H1 (cell line): ENCODE data around the gene CCDC7. TPM values are rescaled to one million over a fixed set of nuclear protein-coding genes. Genes with fewer than 3 reads are reported as not detected.

ENCODE experiments used
- CTCF ChIA-PET: fragments of 300-600 bp; sonication (Branson Sonifier 250); formaldehyde crosslinking; loops from one replicate; lab custom pipeline; 2021; ENCODE audit not compliant: partially characterized antibody; lab: Charles Lee
- POLR2A ChIA-PET: fragments of 300-600 bp; sonication (Branson Sonifier 250); formaldehyde crosslinking; loops from one replicate; lab custom pipeline; 2021; ENCODE audit warnings: inconsistent platforms; ENCODE audit not compliant: partially characterized antibody; lab: Charles Lee
- DNase-seq, 2 experiments: peaks; one replicate each; pipeline versions ENCODE4 v3.0.0 to v3.0.0-alpha.2; 2010 to 2022; ENCODE audit warnings: low spot score in 2 of 2, low read depth in 1 of 2, mixed read lengths in 1 of 2
- FAIRE-seq: peaks from 2 replicates; lab custom pipeline; 2011; peaks lifted over from hg19 to GRCh38; lab: Jason Lieb, UNC
- H2AFZ ChIP-seq: 2 replicates; pipeline ENCODE4 v1.8.1; 2012; ENCODE audit warnings: low read length, inconsistent platforms
- H2AK5ac ChIP-seq: 2 replicates; pipeline ENCODE4 v1.6.1; 2013; ENCODE audit warnings: low read depth, low read length
- H2BK120ac ChIP-seq: replicated peaks from 2 replicates; pipeline ENCODE3; 2013; ENCODE audit warnings: low read depth, low read length, inconsistent platforms
- H2BK12ac ChIP-seq: 2 replicates; pipeline ENCODE4 v1.6.1; 2013; ENCODE audit warnings: low read depth, low read length
- H2BK15ac ChIP-seq: 2 replicates; pipeline ENCODE4 v1.6.1; 2013; ENCODE audit warnings: low read length
- H2BK20ac ChIP-seq: 2 replicates; pipeline ENCODE4 v1.6.1; 2013; ENCODE audit warnings: low read length
- H2BK5ac ChIP-seq: 2 replicates; pipeline ENCODE4 v1.6.1; 2013; ENCODE audit warnings: low read depth, low read length
- H3K14ac ChIP-seq: 2 replicates; pipeline ENCODE4 v1.6.1; 2013; ENCODE audit warnings: inconsistent platforms; ENCODE audit not compliant: insufficient read length
- H3K18ac ChIP-seq: 2 replicates; pipeline ENCODE4 v1.6.1; 2013; ENCODE audit warnings: low read length; ENCODE audit errors: extremely low read depth
- H3K23ac ChIP-seq: 2 replicates; pipeline ENCODE4 v1.6.1; 2013; ENCODE audit warnings: inconsistent platforms; ENCODE audit not compliant: insufficient read length
- H3K23me2 ChIP-seq: 2 replicates; pipeline ENCODE4 v1.6.1; 2013; ENCODE audit warnings: low read depth, low read length
- H3K27ac ChIP-seq: 2 replicates; pipeline ENCODE4 v1.6.1; 2011; ENCODE audit warnings: low read depth, low read length, inconsistent platforms
- H3K27me3 ChIP-seq, 4 experiments: replicated peaks in 1 of 4; 1 replicate in 1 of 4; 2 replicates in 3 of 4; pipeline versions ENCODE4 v1.6.1 to v1.8.1; 2011 to 2013; ENCODE audit warnings: low read length in 3 of 4, mild to moderate bottlenecking in 3 of 4, inconsistent platforms in 2 of 4, mixed read lengths in 2 of 4, moderate library complexity in 1 of 4; ENCODE audit not compliant: control insufficient read depth in 3 of 4, insufficient read depth in 3 of 4; ENCODE audit errors: extremely low read depth in 1 of 4
- H3K36me3 ChIP-seq, 4 experiments: 2 replicates each; pipeline versions ENCODE4 v1.6.1 to v1.8.1; 2011 to 2013; ENCODE audit warnings: mild to moderate bottlenecking in 4 of 4, low read length in 3 of 4, moderate library complexity in 2 of 4, control low read depth in 1 of 4, inconsistent platforms in 1 of 4; ENCODE audit not compliant: insufficient read depth in 4 of 4, control insufficient read depth in 2 of 4
- H3K4ac ChIP-seq: replicated peaks from 2 replicates; pipeline ENCODE3; 2013; ENCODE audit warnings: low read length, low read depth, mixed read lengths, inconsistent platforms; ENCODE audit not compliant: insufficient read length
- H3K4me1 ChIP-seq, 4 experiments: replicated peaks in 1 of 4; 1 replicate in 1 of 4; 2 replicates in 3 of 4; pipeline versions ENCODE4 v1.6.1 to v1.8.1; 2011 to 2013; ENCODE audit warnings: low read length in 3 of 4, inconsistent platforms in 2 of 4, mixed read lengths in 1 of 4; ENCODE audit not compliant: insufficient read depth in 4 of 4, control insufficient read depth in 3 of 4
- H3K4me2 ChIP-seq, 2 experiments: 2 replicates each; pipeline versions ENCODE4 v1.6.1 to v1.8.1; 2011 to 2013; ENCODE audit warnings: low read depth in 2 of 2, low read length in 2 of 2, control low read depth in 1 of 2, inconsistent platforms in 1 of 2, mild to moderate bottlenecking in 1 of 2; ENCODE audit not compliant: insufficient read depth in 1 of 2
- H3K4me3 ChIP-seq, 4 experiments: fragments of 200-600, 300-600 bp in 1 of 4; sonication (generic), shearing (Covaris generic), sonication (Bioruptor Twin) in 1 of 4; 2 replicates each; pipeline versions ENCODE4 v1.5.1 to v1.8.1; 2011 to 2016; ENCODE audit warnings: low read length in 4 of 4, low read depth in 3 of 4, control low read depth in 2 of 4, inconsistent platforms in 2 of 4, mild to moderate bottlenecking in 2 of 4, mixed read lengths in 1 of 4, moderate library complexity in 1 of 4; ENCODE audit not compliant: insufficient read depth in 2 of 4; ENCODE audit errors: extremely low read depth in 1 of 4
- H3K56ac ChIP-seq: replicated peaks from 2 replicates; pipeline ENCODE3; 2013; ENCODE audit warnings: low read depth, mild to moderate bottlenecking, mixed read lengths, low read length, inconsistent platforms; ENCODE audit not compliant: insufficient read length
- H3K79me1 ChIP-seq: 2 replicates; pipeline ENCODE4 v1.6.1; 2013; ENCODE audit warnings: low read depth, low read length, control low read depth
- H3K79me2 ChIP-seq, 2 experiments: 2 replicates each; pipeline versions ENCODE4 v1.6.1 to v1.8.1; 2012 to 2013; ENCODE audit warnings: low read length in 2 of 2, mild to moderate bottlenecking in 2 of 2, inconsistent platforms in 1 of 2; ENCODE audit not compliant: insufficient read depth in 2 of 2, control insufficient read depth in 1 of 2
- H3K9ac ChIP-seq, 4 experiments: replicated peaks in 1 of 4; 1 replicate in 1 of 4; 2 replicates in 3 of 4; pipeline versions ENCODE4 v1.6.1 to v1.8.1; 2011 to 2013; ENCODE audit warnings: low read depth in 3 of 4, low read length in 3 of 4, control low read depth in 2 of 4, mild to moderate bottlenecking in 2 of 4, moderate library complexity in 2 of 4, inconsistent platforms in 1 of 4; ENCODE audit errors: extremely low read depth in 1 of 4
- H3K9me3 ChIP-seq, 2 experiments: 2 replicates each; pipeline versions ENCODE4 v1.6.1 to v1.8.1; 2012 to 2013; ENCODE audit warnings: mild to moderate bottlenecking in 2 of 2, moderate library complexity in 2 of 2, control low read depth in 1 of 2, inconsistent platforms in 1 of 2, low read depth in 1 of 2, low read length in 1 of 2, mixed read lengths in 1 of 2; ENCODE audit not compliant: insufficient read depth in 2 of 2
- H4K20me1 ChIP-seq, 2 experiments: replicated peaks in 1 of 2; 2 replicates each; pipeline versions ENCODE3 to v1.8.1; 2011 to 2013; ENCODE audit warnings: inconsistent platforms in 2 of 2, low read length in 2 of 2, mild to moderate bottlenecking in 1 of 2; ENCODE audit not compliant: insufficient read depth in 2 of 2, control insufficient read depth in 1 of 2
- H4K5ac ChIP-seq: 2 replicates; pipeline ENCODE4 v1.6.1; 2013; ENCODE audit warnings: low read length, low read depth, mixed read lengths, inconsistent platforms; ENCODE audit not compliant: insufficient read length
- H4K8ac ChIP-seq: 2 replicates; pipeline ENCODE4 v1.8.0; 2013; ENCODE audit warnings: mild to moderate bottlenecking, moderate library complexity, low read length, inconsistent platforms; ENCODE audit not compliant: insufficient read depth; ENCODE audit errors: extremely low read depth
- H4K91ac ChIP-seq: replicated peaks from 2 replicates; pipeline ENCODE3; 2013; ENCODE audit warnings: low read length, mixed read lengths, inconsistent platforms; ENCODE audit not compliant: insufficient read length
- CEBPB ChIP-seq: IDR thresholded peaks from 2 replicates; pipeline ENCODE4 v1.6.1; 2012; ENCODE audit warnings: low read depth, low read length
- SIRT6 ChIP-seq: IDR thresholded peaks from one replicate; pipeline ENCODE4 v1.7.1; 2012; ENCODE audit warnings: low read length, inconsistent platforms
- polyA plus RNA-seq, 7 experiments: library from polyadenylated mRNA; depleted of rRNA in 3 of 7; stranded (reverse) in 5 of 7; unstranded in 2 of 7; fragments of >200 nt in 5 of 7; fragments of 200-250 nt in 2 of 7; gene quantifications; 1 replicate in 5 of 7; 2 replicates in 1 of 7; 4 replicates in 1 of 7; pipeline versions ENCODE4 v1.2.1 to v1.2.3, GENCODE V29; 2011 to 2013; ENCODE audit warnings: missing spikeins in 2 of 7, mixed read lengths in 2 of 7
- total RNA-seq: library from RNA; stranded (reverse); fragmentation: NEBNext Ultra II Directional; extraction: Animal tissue kit (Norgen Biotek cat#: 25700); gene quantifications from 2 replicates; pipeline ENCODE4 v1.2.1, GENCODE V29; 2021

CCDC7 gene
- total and polyA plus RNA-seq, 2 of the 8 experiments (the other 6 are each of a cell fraction or from before 2014, with no cell fraction given), result 0.18 to 0.74 TPM

DNA sequence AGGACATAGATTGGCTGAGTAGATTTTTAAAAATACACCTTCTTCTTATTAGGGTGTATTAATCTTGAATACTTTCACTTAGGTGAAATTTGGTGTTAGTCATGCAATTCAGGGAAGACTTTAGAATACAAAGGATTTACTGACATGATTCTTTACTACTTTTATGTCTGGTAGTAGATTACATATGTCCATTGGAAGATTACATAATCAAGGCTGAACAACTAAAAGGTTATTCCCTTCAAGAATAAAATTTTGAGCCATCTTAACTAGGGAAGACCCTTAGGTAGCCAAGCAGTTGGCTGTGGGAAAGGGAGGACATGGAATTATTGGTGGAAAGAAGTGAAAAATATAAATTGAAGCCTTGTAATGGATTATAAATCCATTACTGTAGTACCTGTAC is 347.1 kb downstream of the CCDC7 start:
- Histone ChIP-seq H4K5ac (no peak overlapping the region), H2BK20ac (no peak overlapping the region)
- TF ChIP-seq CEBPB (peak; percentile 41; the same call in 1 of the 2 replicates), SIRT6 (no peak)
- TF ChIP-seq, all 59 proteins: peak for 1
- H3K56ac ChIP-seq, result no peak overlapping the region
- H3K27ac ChIP-seq, result no peak overlapping the region
- no peak overlapping the region for H2BK12ac ChIP-seq
- H2BK15ac ChIP-seq, result no peak overlapping the region
- no peaks in the 10 kb centered on the region for H3K4me1 ChIP-seq
- no peak overlapping the region for H2BK120ac ChIP-seq
- H3K14ac ChIP-seq, result no peak overlapping the region
- FAIRE-seq (no peak), DNase-seq (no peak)
- H4K91ac ChIP-seq, result no peak overlapping the region
- H3K36me3 ChIP-seq, result no peaks in the 10 kb centered on the region
- no peaks in the 10 kb centered on the region for H3K79me1 ChIP-seq
- H2AFZ ChIP-seq, result no peak overlapping the region
- H4K8ac ChIP-seq, result no peak overlapping the region
- H4K20me1 ChIP-seq, result no peaks in the 10 kb centered on the region
- H3K4me2 ChIP-seq, result no peak overlapping the region
- H3K9ac ChIP-seq, result no peak overlapping the region
- no peaks in the 10 kb centered on the region for H3K79me2 ChIP-seq
- no peaks in the 10 kb centered on the region for H3K23me2 ChIP-seq
- no peak overlapping the region for H3K4me3 ChIP-seq
- no peak overlapping the region for H3K4ac ChIP-seq
- no peaks in the 10 kb centered on the region for H3K27me3 ChIP-seq
- no peak overlapping the region for H3K23ac ChIP-seq
- no peak overlapping the region for H2BK5ac ChIP-seq
- ChIA-PET POLR2A (no interaction called here), CTCF (interaction anchor here (1.0 kb wide), 1 partner anchor 311 kb away, joined by 3 read pairs; no protein-coding TSS in a partner anchor)
- no peaks in the 10 kb centered on the region; a peak in 1 of 4 replicates for H3K9me3 ChIP-seq
- no peak overlapping the region for H3K18ac ChIP-seq
- no peak overlapping the region for H2AK5ac ChIP-seq
